ENCODE measurements around the gene VPS50. TPM values are rescaled to one million over a fixed set of nuclear protein-coding genes. Genes with fewer than 3 reads are reported as not detected.

The VPS50 gene
- total and polyA plus RNA-seq, 10 of the 15 experiments (the other 5 are each of a cell fraction or from before 2014, with no cell fraction given), result 4.0 to 22.0 (median 16.2) TPM

DNA sequence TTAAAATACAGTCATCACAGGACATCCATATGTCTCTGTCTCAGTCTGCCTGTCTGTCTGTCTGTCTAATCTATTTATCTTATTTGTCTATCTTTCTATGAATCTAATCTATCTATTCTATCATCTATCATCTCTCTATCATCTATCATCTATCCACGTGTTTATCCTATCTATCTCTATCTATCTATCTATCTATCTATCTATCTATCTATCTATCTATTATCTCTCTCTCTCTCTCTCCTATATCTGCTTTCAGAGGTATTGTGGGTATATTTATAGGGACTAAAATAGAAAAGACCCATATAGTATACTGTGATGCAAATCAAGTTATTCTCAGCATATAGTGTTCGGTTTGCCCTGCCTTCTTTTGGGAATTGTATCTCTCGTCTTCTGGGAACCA, 167.5 kb downstream of the VPS50 start:
- H3K27ac ChIP-seq (ENCODE audit: control insufficient read depth, insufficient read depth), result no peak overlapping the region
- H3K4me1 ChIP-seq (ENCODE audit: control insufficient read depth, insufficient read depth, low read length), result no peaks in the 10 kb centered on the region
- FAIRE-seq (no peak), ATAC-seq (no peak), DNase-seq (ENCODE audit: low read depth, low spot score) (no peak)
- no peak overlapping the region for H3K4me2 ChIP-seq (ENCODE audit: control insufficient read depth, insufficient read depth)
- POLR2A ChIA-PET, result no interaction called here
- H3K9me3 ChIP-seq (replicated peaks; ENCODE audit: control insufficient read depth, insufficient read depth, low read length), result no peaks in the 10 kb centered on the region
- H3K36me3 ChIP-seq (ENCODE audit: control insufficient read depth in 2 of 2, insufficient read depth in 2 of 2, low read length in 1 of 2), result no peaks in the 10 kb centered on the region
- SMC1A ChIA-PET (ENCODE audit: uncharacterized antibody, unreplicated experiment), result no interaction called here
- in situ Hi-C loops (cut with MboI) (no loop called here), intact Hi-C loops (cut with micrococcal nuclease; ENCODE audit: unreplicated experiment) (no loop called here)
- H4K20me1 ChIP-seq (ENCODE audit: control insufficient read depth, insufficient read depth), result no peaks in the 10 kb centered on the region
- H3K4me3 ChIP-seq, result no peak overlapping the region
- H3K27me3 ChIP-seq (replicated peaks in 1 of 2; ENCODE audit: control insufficient read depth in 2 of 2, insufficient read depth in 2 of 2, low read length in 1 of 2), result no peaks in the 10 kb centered on the region
- H2AFZ ChIP-seq (ENCODE audit: control insufficient read depth, low read depth, low read length), result no peak overlapping the region
- 20% methylated on average over 3 of the region's 3 CpGs for WGBS (ENCODE audit: insufficient coverage, insufficient replicate concordance, low lambda C conversion rate, missing lambda C conversion rate)
- no peaks in the 10 kb centered on the region for H3K79me2 ChIP-seq (ENCODE audit: control insufficient read depth, insufficient read depth, low read length)
- no peak overlapping the region for H3K9ac ChIP-seq (ENCODE audit: control insufficient read depth, insufficient read depth, low read length)
- CTCF ChIA-PET, result no interaction called here
- TF ChIP-seq, protein P1, sequence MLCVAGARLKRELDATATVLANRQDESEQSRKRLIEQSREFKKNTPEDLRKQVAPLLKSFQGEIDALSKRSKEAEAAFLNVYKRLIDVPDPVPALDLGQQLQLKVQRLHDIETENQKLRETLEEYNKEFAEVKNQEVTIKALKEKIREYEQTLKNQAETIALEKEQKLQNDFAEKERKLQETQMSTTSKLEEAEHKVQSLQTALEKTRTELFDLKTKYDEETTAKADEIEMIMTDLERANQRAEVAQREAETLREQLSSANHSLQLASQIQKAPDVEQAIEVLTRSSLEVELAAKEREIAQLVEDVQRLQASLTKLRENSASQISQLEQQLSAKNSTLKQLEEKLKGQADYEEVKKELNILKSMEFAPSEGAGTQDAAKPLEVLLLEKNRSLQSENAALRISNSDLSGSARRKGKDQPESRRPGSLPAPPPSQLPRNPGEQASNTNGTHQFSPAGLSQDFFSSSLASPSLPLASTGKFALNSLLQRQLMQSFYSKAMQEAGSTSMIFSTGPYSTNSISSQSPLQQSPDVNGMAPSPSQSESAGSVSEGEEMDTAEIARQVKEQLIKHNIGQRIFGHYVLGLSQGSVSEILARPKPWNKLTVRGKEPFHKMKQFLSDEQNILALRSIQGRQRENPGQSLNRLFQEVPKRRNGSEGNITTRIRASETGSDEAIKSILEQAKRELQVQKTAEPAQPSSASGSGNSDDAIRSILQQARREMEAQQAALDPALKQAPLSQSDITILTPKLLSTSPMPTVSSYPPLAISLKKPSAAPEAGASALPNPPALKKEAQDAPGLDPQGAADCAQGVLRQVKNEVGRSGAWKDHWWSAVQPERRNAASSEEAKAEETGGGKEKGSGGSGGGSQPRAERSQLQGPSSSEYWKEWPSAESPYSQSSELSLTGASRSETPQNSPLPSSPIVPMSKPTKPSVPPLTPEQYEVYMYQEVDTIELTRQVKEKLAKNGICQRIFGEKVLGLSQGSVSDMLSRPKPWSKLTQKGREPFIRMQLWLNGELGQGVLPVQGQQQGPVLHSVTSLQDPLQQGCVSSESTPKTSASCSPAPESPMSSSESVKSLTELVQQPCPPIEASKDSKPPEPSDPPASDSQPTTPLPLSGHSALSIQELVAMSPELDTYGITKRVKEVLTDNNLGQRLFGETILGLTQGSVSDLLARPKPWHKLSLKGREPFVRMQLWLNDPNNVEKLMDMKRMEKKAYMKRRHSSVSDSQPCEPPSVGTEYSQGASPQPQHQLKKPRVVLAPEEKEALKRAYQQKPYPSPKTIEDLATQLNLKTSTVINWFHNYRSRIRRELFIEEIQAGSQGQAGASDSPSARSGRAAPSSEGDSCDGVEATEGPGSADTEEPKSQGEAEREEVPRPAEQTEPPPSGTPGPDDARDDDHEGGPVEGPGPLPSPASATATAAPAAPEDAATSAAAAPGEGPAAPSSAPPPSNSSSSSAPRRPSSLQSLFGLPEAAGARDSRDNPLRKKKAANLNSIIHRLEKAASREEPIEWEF (IDR thresholded peaks at IDR 0.05; ENCODE audit: insufficient replicate concordance, low read depth, low read length), result no peak
- TF ChIP-seq TAF1 (IDR thresholded peaks at IDR 0.05; ENCODE audit: borderline replicate concordance, low read depth, low read length) (no peak), KLF5 (IDR thresholded peaks at IDR 0.05; ENCODE audit: partially characterized antibody) (no peak), NFIC (IDR thresholded peaks at IDR 0.05; ENCODE audit: low read depth, low read length) (no peak)
- no TSS peak for BruUV-seq (replicated peaks)
- RAD21 ChIA-PET (ENCODE audit: unreplicated experiment), result no interaction called here
